KG1 (cell line): ENCODE data around the gene CHKA.

ENCODE experiments used
- DNase-seq: peaks from one replicate; lab custom pipeline; 2025; lab: John Stamatoyannopoulos, UW

The CHKA gene

DNA sequence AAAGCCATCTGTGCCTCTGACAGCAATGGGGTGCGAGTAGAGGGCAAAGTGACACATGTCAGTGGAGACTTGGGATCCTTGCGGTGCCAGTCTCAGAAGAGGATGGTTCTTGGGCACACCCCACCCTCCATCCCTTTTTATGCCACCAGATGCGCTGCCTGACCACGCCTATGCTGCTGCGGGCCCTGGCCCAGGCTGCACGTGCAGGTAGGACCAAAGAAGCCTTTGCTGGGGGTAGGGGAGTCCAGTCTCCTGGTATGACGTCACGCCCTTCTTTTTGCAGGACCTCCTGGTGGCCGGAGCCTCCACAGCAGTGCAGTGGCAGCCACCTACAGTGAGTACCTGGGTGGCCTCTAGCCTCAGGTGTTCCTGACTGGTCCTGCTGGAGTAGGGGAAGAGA is 89.2 kb downstream of the CHKA start:
- no peak for DNase-seq

DNA sequence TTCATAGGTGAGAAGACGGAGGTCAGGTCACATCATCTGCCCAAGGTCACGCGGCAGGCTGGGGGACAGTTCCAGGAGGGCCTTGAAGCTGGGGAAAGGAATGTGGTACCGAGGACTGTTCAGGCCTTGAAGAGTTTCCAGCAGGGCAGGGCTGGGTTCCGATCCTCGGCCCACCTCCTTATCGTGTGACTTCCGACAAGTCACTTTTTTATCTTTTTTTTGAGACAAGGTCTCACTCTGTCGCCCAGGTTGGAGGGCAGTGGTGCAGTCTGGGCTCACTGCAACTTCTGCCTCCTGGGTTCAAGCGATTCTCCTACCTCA is 90.1 kb downstream of the CHKA start:
- no peak for DNase-seq

DNA sequence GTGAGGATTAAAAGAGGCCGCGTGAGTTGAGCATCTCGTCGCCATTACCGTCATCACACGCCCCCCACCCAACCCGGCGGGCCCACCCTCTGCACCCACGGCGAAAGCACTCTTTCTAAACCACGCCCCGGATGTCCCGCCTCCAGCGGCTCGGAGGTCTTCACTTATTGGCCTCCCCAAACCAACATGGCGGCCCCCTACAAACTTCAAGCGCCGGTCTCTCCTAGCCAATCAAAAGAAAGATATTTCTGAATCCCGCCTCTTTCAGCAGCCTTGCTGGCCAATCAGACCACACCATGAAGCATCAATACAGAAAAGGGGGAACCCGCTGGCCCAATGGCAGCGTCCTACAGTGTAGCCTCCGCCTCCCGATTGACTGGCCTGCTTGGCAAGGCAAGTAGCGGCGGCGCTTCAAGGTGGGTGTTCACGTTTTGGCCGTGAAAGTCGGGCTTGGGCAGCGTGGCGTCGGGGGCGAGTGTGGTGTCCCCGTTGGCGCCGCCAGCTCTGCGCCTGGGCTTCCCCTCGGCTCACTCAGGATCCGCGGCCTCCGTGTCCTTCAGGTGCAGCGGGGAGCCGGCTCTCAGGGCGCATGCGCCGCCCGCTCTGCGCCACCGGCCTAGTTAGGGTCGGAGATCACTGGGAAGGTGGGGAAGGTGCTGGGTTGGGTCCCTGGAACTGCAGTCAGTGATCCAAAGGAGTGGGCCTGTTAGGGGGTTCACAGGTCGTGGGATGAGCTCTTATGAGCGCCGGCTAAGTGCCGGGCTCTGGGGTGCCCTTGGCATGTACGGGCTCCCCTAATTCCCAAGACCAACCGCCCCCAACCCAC is 90.7 kb downstream of the CHKA start, which contains the start of gene NDUFS8:
TSS of gene NDUFS8 (plus strand) at position 364 of the 826 bp plus-strand sequence. CDS start 1,471 bp downstream, outside the sequence.
- DNase-seq: peak; percentile 100

DNA sequence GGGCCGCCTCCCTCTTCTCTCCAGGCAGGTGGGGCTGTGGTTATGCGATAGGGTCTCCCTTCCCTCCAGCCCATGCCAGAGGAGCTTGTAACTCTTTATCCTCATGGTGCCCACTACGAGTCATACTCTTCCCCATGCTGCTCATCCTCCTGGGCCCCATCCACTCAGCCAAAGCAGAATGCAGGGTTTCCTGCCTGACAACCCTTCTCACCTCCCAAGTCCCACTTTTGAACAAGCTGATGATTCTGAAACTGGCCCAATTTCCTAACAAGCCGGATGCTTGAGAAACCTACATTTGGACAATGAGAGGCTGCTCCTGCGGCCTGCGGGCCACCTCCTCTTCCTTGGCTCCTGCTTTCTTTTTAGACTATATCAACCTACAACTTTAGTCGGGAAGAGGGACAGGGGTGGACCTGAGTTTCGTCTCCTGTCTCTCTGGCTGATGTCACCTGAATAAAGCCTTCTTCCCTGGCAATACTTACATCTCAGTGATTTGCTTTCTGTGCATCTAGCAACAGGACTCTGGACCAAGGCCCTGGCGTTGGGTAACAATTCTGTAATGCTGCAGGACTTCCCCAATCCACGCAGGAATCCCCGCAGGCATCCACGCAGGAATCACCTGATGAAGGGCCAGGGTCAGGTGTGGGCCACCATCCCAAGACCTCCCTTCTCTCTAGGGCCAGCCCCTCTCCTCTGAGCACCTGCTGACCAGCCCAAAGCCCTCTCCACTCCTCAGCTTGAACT is 92.2 kb downstream of the CHKA start:
- DNase-seq: no peak

DNA sequence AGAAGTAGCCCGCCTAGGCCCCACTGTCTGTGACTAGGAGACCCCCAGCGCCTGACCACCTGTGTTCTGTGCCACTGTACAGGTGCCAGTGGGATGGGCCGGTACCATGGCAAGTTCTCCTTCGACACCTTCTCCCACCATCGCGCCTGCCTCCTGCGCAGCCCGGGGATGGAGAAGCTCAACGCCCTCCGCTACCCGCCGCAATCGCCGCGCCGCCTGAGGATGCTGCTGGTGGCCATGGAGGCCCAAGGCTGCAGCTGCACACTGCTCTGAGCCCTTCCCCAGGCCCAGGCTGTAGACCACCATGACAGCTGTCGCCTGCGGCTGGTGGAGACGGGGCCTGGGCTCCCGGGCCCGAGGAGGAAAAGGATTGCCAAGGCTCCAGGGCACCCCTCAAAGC is 93.5 kb downstream of the CHKA start:
- DNase-seq: no peak

DNA sequence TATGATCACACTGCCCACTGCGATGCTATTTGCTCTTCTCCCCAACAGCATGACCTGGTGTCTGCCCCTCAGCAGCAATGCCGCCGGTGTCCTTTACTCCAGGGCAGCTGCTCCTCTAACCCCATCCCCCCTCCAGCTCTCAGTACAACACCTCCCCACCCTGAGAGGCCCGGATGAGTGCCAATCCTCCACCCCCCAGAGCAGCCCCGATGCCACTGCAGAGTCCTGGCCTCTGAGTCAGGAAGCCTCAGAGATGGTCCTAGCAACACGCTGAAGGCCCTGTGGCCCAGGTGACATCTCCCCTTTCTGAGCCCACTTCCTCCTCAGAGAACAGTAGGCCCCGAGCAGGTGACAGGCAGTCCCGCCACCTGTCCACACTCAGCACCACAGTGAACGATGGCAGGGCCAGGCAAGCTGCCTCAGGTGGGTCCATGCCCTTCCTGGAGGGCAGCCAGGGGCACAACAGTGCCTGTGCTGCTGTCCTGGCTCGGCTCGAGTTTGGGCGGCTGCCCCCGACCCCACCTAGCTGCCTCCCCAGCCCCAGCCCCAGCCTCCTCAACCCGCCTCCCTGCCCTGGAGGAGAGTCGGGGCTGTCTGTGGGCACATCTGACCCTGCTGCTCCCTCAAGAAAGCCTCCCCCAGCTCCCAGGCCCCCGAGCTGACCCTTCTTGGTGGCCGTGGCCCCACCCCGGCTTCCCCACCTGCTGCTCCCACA is 94.6 kb downstream of the CHKA start:
- DNase-seq: no peak

DNA sequence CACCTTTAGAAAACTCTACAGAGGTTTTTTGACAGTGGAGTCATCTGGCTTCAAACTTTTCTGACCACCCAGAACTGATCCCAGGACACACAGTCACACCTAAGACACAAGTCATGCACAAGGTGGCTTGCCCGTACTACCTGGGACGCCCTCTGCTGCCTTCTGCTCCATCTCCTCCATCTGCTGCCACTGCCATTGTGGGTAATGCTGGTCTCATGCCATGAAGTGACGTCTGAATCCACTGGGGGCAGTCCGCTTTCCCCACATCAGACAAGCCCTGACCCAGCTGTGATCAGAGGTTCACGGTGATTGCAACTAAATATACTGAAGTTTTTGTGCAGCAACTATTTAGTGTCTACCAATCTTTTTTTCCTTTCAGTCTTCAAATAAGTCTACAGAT is 96.1 kb downstream of the CHKA start:
- DNase-seq: no peak

DNA sequence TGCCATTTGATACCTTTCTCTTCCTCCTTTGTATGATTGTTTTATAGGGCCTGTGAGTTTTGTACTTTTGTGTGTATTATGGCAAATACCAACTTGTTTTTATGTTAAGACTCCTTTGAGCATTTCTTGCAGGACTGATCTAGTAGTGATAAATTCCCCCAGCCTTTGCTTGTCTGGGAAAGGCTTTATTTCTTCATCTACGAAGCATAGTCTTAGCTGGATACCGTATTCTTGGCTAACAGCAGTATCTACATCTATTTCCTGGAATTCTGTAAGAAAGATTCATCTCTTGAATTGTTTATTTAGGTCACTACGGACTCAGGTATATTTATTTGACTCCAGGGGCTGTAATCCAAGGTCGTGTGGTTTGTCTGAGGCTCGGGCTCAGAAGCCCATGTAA is 96.7 kb downstream of the CHKA start:
- no peak for DNase-seq

DNA sequence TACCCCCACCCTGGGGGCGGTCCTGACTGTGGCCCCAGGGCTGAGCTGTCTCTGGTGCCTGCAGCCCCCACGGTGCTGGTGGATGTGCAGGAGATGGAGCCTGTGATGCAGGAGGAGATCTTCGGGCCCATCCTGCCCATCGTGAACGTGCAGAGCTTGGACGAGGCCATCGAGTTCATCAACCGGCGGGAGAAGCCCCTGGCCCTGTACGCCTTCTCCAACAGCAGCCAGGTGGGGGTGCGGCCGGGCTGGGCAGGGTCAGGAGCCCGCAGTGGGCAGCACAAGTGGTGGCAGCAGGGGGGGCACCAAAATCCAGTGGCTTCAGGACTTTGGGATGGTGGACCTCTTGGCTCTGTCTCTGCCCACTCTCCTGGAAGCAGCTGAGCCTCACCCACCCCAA is 98.7 kb downstream of the CHKA start:
- no peak for DNase-seq

DNA sequence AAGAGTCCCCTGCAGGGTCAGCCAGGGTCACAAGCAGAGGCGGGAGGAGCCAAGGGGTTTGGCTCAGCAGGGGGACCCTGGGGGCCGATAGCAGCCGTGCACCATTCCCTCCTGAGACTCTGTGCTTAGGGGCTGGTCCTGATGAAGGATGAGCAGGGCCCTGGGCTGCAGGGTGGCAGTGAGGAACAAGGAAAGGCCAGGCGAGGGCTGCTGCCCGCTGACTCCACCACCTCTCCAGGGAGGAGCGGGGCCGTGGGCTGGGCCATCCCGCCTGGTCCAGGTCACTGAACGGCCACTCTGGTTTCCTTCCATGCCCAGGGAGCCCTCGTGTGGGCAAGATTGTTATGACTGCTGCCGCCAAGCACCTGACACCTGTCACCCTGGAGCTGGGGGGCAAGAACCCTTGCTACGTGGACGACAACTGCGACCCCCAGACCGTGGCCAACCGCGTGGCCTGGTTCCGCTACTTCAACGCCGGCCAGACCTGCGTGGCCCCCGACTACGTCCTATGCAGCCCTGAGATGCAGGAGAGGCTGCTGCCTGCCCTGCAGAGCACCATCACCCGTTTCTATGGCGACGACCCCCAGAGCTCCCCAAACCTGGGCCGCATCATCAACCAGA is 99.9 kb downstream of the CHKA start:
- DNase-seq: no peak

DNA sequence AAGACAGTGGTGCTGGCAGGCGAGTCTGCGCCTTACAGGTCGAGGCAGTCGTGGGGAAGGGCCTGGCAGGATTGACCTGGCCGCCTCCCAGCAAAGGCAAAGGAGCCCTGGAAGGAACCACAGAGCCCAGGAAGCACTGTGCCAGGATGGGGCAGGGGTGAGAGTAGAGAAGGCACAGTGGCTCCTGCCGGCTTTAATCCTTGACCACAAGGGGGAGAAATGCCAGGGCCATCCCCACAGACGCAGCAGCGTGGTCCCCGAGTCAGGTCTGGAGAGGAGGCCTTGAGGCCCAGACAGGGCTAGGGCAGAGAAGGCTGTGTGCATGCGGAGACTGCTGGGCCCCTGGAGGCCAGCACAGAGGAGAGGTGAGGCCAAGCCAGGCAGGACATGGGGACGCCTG is 100.6 kb downstream of the CHKA start:
- DNase-seq: no peak

DNA sequence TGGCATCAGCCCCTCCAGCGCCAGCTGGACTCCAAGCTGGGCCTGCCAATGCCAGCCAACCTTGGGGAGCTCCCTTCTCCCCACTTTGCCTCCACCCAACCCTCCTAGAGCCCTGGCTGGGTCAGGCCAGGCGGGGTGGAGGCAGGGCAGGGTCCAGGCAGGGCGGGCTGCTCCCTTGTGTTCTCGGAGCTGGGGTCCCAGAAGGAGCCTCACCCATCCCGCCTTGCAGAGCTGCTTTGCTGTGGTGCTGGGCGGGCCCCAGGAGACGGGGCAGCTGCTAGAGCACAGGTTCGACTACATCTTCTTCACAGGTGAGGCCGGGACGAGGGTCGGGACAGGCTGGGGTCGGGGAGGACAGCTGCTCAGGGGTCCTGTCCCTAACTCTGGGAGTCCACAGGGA is 101.7 kb downstream of the CHKA start:
- no peak for DNase-seq

DNA sequence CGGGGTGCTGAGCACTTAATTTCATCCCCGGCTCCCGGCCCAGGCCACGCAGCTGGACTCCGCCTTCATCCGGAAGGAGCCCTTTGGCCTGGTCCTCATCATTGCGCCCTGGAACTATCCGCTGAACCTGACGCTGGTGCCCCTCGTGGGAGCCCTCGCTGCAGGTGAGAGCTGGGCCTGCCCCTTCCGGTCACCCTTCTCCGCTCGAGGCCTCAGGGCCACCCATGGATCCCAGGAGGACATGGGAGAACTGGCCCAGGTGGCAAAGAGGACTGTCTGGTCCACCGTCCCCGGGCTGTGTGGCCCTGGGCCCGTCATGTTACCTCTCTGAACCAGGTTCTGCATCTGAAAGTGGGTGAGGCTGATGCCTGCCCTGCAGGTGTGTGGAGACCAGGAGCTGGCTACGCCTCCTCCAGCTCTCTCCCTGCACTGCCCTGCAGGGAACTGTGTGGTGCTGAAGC is 102.4 kb downstream of the CHKA start:
- DNase-seq: no peak

DNA sequence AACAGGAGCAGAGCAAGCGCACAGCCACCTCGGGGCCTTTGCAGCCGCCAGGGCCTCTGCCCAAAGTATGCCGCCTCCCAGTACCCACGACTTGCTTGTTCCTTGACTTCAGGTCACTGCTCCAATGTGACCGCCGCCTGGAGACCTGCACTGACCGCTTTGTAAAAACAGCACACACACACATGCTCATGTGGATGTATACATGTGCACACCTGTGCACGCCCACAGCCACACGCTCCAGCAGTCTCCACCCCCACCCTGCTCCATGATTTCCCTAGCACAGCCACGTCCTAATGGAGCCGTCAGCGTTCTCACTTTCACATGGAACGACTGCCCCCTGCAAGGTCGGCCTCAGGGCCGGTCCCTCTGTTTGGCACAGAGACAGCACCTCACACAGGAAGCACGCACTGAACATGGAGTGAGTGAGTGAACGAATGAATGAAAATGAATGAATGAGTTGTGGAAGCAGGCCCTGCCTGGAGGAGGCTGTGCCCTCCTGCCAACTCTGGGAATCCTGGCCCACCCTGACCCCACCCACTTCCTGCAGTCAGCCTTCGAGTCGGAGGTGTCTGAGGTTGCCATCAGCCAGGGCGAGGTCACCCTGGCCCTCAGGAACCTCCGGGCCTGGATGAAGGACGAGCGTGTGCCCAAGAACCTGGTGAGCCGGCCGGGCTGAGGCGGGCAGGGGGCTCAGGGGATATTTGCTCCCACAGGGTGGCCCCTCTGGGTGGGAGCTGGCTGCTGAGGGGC is 103.0 kb downstream of the CHKA start:
- DNase-seq: no peak

DNA sequence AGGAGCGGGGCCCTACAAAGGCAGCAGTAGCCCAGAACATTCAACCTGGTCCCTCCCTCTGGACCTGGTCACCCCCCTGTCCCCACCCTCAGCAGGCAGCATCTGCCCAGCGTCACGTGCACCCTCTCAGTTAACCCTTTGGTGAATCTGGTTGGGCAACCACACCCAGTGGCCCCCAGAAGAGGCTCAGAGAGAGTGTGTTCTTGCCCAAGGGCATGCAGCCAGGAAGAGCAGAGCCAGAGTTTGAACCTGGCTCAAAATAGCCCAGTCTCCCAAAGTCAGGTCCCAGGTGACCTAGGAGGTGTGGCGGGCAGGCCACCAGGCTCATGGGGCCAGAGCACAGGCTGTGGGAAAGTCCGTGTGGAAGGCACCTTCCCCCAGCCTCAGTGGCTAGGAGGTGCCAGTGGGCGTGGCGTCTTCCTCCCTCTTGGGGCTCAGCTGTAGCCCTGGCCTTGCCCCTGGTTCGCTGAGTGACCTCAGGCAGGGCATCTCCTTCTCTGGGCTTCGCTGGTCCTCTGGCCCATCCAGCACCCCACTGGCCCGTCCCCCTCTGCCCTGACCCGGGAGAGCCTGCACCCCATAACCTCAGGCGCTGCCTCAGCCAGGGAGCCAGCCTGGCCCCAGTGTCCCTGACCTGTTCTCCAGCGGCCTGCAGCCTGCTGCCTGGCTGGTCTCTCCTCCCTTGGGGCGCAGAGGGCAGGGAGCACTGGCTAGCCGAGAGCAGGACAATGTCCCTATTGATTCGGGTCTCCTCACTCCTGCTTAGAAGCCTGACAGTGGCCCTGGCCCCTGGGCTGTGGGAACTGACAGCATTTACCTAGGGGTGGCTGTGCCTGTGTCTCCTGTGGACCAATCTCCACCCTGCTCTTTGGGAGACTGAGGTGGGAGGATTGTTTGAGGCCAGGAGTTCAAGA is 104.0 kb downstream of the CHKA start:
- no peak for DNase-seq

DNA sequence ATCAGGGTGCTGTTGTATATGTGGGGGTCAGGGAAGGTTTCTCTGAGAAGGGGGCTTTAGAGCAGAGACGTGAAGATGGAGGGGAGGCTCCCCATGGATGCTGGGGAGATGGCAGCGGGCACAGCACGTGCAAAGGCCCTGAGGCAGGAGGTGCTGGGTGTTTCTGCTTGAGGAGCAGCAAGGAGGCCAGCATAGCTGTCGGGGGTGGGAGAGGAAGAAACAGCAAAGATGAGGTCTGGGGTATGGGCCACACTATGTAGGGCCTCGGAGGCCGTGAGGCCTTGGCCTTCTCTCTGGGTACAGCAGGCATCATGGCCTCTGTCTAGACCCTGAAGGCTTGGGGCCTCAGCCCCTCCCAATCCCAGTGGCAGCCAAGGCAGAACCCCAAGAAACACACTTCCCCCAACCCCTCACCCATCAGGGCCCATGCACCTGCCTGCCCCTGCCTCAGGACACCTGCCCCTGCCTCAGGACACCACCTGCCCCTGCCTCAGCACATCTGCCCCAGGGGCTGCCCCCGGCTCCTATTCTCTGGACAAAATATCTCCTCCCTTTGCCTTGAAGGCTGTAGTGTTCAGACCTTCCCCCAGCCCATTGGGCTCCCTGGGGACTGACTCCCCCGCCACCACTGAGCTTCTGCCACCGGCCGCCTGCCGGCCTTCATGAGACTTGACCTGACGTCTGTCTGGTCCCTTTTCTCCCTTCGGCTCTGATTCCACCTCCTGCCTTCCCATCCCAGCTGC is 104.9 kb downstream of the CHKA start:
- DNase-seq: no peak

DNA sequence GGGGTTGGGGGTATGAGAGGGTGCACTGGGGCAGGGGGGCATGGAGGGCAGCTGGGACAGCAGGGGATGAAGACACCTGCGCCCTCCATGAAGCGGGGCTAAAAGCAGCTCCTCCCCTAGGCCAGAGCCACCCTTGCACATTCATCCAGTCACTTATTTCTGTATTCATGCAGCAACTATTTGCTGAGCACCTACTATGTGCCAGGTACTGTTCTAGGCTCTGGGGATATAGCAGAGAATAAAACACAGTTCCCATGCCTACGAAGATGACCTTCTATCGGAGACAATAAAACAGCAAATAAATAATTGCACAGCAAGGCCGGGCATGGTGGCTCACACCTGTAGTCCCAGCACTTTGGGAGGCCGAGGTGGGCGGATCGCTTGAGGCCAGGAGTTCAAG is 105.7 kb downstream of the CHKA start:
- DNase-seq: no peak

DNA sequence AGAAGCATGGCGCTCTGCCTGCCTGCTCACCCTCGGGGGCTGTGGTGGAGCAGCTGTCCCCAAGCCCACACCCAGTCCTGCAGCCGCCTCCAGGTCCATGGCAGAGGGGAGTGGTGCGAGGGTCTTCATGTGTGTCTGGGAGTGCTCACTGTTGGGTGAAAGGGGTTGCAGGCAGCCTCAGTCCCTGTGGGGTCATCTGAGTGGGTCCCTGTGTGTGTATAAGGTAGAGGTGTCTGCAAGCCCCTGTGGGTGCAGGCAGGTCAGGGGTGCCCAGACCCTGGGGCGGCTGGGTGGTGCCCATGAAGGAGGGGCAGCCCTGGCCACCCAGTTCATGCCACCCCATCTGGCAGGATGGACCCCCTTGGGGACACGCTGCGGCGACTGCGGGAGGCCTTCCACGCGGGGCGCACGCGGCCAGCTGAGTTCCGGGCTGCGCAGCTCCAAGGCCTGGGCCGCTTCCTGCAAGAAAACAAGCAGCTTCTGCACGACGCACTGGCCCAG is 106.2 kb downstream of the CHKA start:
- DNase-seq: no peak

DNA sequence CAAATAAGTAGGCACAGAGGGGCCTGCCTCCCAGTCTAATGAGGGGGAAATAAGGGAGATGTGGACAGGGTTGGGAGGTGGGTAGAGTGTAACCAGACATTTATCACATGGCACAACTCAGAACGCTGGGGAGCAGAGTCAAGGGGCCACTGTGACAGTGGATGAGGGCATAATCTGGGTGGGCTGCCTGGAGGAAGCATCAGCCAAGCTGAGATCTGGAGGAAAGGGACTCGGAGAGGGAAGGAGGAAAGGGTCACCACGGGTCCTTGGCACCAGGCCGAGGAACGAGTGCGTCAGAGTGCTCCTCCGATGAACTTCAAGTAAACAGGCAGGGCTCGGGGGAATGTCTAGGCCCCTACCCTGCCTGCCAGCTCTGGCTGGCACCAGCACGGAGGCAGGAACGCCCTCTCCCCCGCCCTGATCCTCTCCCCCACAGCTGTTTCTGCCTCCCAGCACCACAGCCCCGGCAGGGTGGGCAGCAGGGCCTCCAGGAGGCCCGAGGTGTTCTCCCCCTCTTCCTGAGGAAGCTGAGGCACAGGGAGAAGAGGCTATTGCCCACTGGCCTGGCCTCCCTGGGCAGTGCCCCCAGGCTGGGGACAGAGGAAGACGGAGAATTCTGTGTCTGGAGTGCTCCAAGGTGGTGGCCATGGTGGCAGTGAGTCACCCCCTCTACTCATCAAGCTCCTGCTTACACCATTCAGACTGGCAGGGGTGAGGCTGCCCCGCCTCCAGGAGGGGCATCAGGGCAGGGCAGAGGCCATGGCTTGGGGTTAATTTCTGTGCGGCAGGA is 106.8 kb downstream of the CHKA start:
- no peak for DNase-seq
